HUES6 (cell line): ENCODE measurements around the gene POLR1F.

Experiments
- H3K27ac ChIP-seq: 2 replicates; pipeline ENCODE4 v1.7.0; 2013; ENCODE audit warnings: low read depth, mild to moderate bottlenecking, low read length, inconsistent platforms
- H3K27me3 ChIP-seq: 2 replicates; pipeline ENCODE4 v1.6.1; 2013; ENCODE audit warnings: low read length; ENCODE audit not compliant: control insufficient read depth, insufficient read depth
- H3K36me3 ChIP-seq: 2 replicates; pipeline ENCODE4 v1.6.1; 2013; ENCODE audit warnings: low read length; ENCODE audit not compliant: control insufficient read depth, insufficient read depth
- H3K4me1 ChIP-seq: 2 replicates; pipeline ENCODE4 v1.6.1; 2013; ENCODE audit warnings: low read length; ENCODE audit not compliant: control insufficient read depth, insufficient read depth
- H3K4me3 ChIP-seq: 2 replicates; pipeline ENCODE4 v1.5.1; 2013; ENCODE audit warnings: low read depth, low read length
- H3K9ac ChIP-seq: one replicate; pipeline ENCODE4 v1.6.1; 2013; ENCODE audit warnings: mild to moderate bottlenecking, low read length
- H3K9me3 ChIP-seq: 2 replicates; pipeline ENCODE4 v1.6.1; 2013; ENCODE audit warnings: low read depth, low read length; ENCODE audit not compliant: control insufficient read depth, insufficient read depth

POLR1F gene

GRCh38 chr7:19675816-19676215 is 33.0 kb downstream of the POLR1F start:
- H3K4me3 ChIP-seq: no peak overlapping the region
- no peaks in the 10 kb centered on the region for H3K4me1 ChIP-seq
- no peak overlapping the region for H3K27ac ChIP-seq
- H3K27me3 ChIP-seq: no peaks in the 10 kb centered on the region
- H3K36me3 ChIP-seq: no peaks in the 10 kb centered on the region
- no peaks in the 10 kb centered on the region for H3K9me3 ChIP-seq
- no peak overlapping the region for H3K9ac ChIP-seq

GRCh38 chr7:19674266-19674960 is 34.4 kb downstream of the POLR1F start:
- Histone ChIP-seq H3K9ac (no peak overlapping the region), H3K4me1 (no peaks in the 10 kb centered on the region), H3K9me3 (no peaks in the 10 kb centered on the region), H3K36me3 (no peaks in the 10 kb centered on the region), H3K4me3 (no peak overlapping the region), H3K27me3 (no peaks in the 10 kb centered on the region), H3K27ac (no peak overlapping the region)

- no peak overlapping the region for H3K27ac ChIP-seq
- no peaks in the 10 kb centered on the region for H3K9me3 ChIP-seq
- no peak overlapping the region for H3K9ac ChIP-seq
- H3K27me3 ChIP-seq: no peaks in the 10 kb centered on the region
- no peaks in the 10 kb centered on the region for H3K36me3 ChIP-seq
- no peak overlapping the region for H3K4me3 ChIP-seq
- no peaks in the 10 kb centered on the region for H3K4me1 ChIP-seq
Measured at GRCh38 chr7:19670806-19671205, 38.0 kb downstream of the POLR1F start.

GRCh38 chr7:19665399-19666008 is 43.3 kb downstream of the POLR1F start:
- H3K9ac ChIP-seq: no peak overlapping the region
- H3K9me3 ChIP-seq: no peaks in the 10 kb centered on the region

GRCh38 chr7:19663816-19664462 is 44.9 kb downstream of the POLR1F start:
- H3K27me3 ChIP-seq: no peaks in the 10 kb centered on the region
- H3K27ac ChIP-seq: no peak overlapping the region
- no peak overlapping the region for H3K4me3 ChIP-seq
- H3K9ac ChIP-seq: no peak overlapping the region
- no peaks in the 10 kb centered on the region for H3K36me3 ChIP-seq
- H3K4me1 ChIP-seq: no peaks in the 10 kb centered on the region
- H3K9me3 ChIP-seq: no peaks in the 10 kb centered on the region

More at GRCh38 chr7:19665399-19666008, 43.3 kb downstream of the POLR1F start:
- Histone ChIP-seq H3K27ac (no peak overlapping the region), H3K4me1 (no peaks in the 10 kb centered on the region), H3K4me3 (no peak overlapping the region), H3K36me3 (no peaks in the 10 kb centered on the region), H3K27me3 (no peaks in the 10 kb centered on the region)

GRCh38 chr7:19648791-19649190 is 60.0 kb downstream of the POLR1F start:
- H3K4me1 ChIP-seq: no peaks in the 10 kb centered on the region
- H3K9me3 ChIP-seq: peaks cover 6% of the 10 kb centered on the region
- no peak overlapping the region for H3K4me3 ChIP-seq
- no peak overlapping the region for H3K27ac ChIP-seq
- H3K9ac ChIP-seq: no peak overlapping the region
- no peaks in the 10 kb centered on the region for H3K36me3 ChIP-seq
- H3K27me3 ChIP-seq: no peaks in the 10 kb centered on the region
